ENCODE measurements around the gene ENC1. TPM values are rescaled to one million over a fixed set of nuclear protein-coding genes. Genes with fewer than 3 reads are reported as not detected.

ENC1 gene
- total and polyA plus RNA-seq, 8 donors, result 21.3 to 63.1 (median 27.3) TPM

DNA sequence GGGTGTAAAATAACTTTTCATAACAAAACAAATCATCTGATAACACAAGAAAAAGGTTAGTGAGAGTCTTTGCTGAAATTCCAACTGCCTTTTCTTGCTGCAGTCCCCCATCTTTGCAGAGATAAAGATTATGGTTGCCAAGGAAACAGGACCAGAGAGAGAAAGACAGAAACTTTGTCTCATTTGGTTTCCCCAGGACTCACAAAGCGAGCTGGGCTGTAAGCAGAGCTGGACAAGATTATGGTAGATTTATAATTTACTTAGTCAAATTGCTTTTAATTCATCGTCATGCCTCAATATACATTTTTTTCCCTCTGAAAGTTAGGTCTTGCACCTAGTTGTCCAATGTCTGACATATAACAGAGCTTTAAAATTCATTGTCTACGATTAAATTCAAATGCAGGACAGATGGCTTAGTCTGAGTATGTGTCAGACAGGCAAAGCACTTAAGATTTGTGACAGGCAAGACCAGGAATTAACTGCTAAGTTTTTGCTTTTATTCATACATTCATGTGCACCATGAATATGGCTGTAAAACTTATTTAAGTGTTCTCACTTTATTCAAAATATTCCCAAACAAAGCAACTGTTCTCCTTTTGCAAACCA lies 17.4 kb downstream of the ENC1 start:
- WGBS, 2 donors, result 82 to 87% methylated on average over 3 of the region's 3 CpGs
- no peak for FAIRE-seq

DNA sequence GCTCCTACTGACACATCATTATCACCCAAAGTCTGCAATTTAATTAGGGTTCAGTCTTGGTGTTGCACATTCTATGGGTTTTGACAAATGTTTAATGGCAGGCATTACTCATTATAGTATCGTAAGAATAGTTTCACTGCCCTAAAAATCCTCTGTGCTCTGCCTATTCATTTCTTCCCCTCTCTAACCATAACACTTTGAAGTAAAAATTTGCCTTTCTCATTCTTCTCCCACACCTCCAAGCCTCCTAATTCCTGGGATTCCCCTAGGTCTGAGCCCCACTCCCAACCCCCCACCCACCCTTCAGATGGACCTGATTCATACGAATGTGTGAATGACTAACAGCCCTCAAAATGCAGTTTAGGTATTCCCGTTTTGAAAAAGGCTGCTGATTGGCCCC lies 18.4 kb downstream of the ENC1 start:
- DNase-seq, result no peak
- no peaks in the 10 kb centered on the region for H3K36me3 ChIP-seq
- H3K27ac ChIP-seq, result no peak overlapping the region
- no peaks in the 10 kb centered on the region for H3K27me3 ChIP-seq
- no peak for FAIRE-seq
- no peaks in the 10 kb centered on the region for H3K4me1 ChIP-seq
- intact Hi-C loops (cut with DNase I), result no loop called here
- TF ChIP-seq, protein P1, sequence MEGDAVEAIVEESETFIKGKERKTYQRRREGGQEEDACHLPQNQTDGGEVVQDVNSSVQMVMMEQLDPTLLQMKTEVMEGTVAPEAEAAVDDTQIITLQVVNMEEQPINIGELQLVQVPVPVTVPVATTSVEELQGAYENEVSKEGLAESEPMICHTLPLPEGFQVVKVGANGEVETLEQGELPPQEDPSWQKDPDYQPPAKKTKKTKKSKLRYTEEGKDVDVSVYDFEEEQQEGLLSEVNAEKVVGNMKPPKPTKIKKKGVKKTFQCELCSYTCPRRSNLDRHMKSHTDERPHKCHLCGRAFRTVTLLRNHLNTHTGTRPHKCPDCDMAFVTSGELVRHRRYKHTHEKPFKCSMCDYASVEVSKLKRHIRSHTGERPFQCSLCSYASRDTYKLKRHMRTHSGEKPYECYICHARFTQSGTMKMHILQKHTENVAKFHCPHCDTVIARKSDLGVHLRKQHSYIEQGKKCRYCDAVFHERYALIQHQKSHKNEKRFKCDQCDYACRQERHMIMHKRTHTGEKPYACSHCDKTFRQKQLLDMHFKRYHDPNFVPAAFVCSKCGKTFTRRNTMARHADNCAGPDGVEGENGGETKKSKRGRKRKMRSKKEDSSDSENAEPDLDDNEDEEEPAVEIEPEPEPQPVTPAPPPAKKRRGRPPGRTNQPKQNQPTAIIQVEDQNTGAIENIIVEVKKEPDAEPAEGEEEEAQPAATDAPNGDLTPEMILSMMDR (IDR thresholded peaks at IDR 0.05), result no peak
- no peaks in the 10 kb centered on the region for H3K9me3 ChIP-seq
- H3K4me3 ChIP-seq, result no peak overlapping the region
- WGBS, 2 donors, result 63 to 76% methylated on average over 3 of the region's 3 CpGs
- no peak for ATAC-seq

More for the DNA sequence above, 17.4 kb downstream of the ENC1 start:
- Histone ChIP-seq H3K4me3 (no peak overlapping the region), H3K27ac (no peak overlapping the region), H3K27me3 (no peaks in the 10 kb centered on the region), H3K4me1 (no peaks in the 10 kb centered on the region), H3K36me3 (no peaks in the 10 kb centered on the region), H3K9me3 (no peaks in the 10 kb centered on the region)
- TF ChIP-seq, protein P1 (IDR thresholded peaks at IDR 0.05), result no peak
- DNase-seq (no peak), ATAC-seq (no peak)
- intact Hi-C loops (cut with DNase I), result no loop called here

DNA sequence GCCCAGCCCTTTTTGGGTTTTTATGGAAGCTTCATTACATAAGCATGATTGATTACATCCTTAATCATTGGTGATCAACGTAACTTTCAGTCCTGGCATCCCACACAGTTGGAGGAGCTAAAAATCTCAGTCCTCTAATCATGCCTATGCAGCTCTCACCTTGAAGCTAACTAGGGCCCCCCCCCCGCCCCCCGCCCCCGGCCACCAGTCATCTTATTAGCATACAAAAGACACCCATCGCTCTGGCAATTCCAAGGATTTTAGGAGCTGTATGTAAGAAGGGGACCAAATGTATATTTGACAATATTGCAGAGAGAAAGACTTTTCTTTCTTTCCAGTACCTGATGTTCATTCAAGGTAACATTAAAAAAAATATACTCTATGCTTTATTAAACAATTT lies 19.0 kb downstream of the ENC1 start:
- ATAC-seq, result no peak
- Histone ChIP-seq H3K27me3 (no peaks in the 10 kb centered on the region), H3K27ac (no peak overlapping the region), H3K9me3 (no peaks in the 10 kb centered on the region), H3K36me3 (no peaks in the 10 kb centered on the region), H3K4me3 (no peak overlapping the region), H3K4me1 (peaks cover 0 to under 1% (median 0%) of the 10 kb centered on the region in 3 donors)
- no peak for FAIRE-seq
- WGBS, 2 donors, result 52 to 57% methylated on average over 5 of the region's 5 CpGs
- intact Hi-C loops (cut with DNase I), result no loop called here
- TF ChIP-seq, protein P1 (IDR thresholded peaks at IDR 0.05), result no peak
- DNase-seq, result no peak

DNA sequence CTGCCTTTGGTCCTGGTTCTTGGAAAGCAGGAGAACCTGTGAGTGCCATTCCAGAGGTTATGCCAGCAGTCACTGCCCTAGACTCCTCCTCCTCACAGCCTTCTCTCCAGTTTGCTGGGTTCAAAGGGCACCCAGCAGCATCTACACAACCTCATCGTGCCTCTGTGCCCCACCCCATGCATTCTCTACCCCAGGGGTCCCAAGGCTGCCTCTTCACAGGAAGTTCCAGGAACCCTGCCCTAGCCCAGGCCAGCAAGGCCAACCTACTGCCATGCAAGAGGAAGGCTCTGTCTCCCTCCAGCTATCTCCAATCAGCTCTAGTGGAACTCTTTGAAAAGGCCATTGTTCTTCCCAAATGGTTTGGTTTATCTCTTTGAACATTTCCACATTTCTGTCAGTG lies 21.2 kb downstream of the ENC1 start:
- H3K27me3 ChIP-seq, result no peaks in the 10 kb centered on the region
- FAIRE-seq (no peak), DNase-seq (no peak), ATAC-seq (no peak)
- H3K36me3 ChIP-seq, result no peaks in the 10 kb centered on the region
- no peaks in the 10 kb centered on the region for H3K9me3 ChIP-seq
- TF ChIP-seq, protein P1 (IDR thresholded peaks at IDR 0.05), result no peak
- intact Hi-C loops (cut with DNase I), result no loop called here
- no peak overlapping the region for H3K4me3 ChIP-seq
- WGBS, 2 donors, result 27 to 43% methylated on average over 1 of the region's 1 CpG
- no peak overlapping the region for H3K27ac ChIP-seq
- peaks cover 0 to 3% (median 0%) of the 10 kb centered on the region in 3 donors for H3K4me1 ChIP-seq

DNA sequence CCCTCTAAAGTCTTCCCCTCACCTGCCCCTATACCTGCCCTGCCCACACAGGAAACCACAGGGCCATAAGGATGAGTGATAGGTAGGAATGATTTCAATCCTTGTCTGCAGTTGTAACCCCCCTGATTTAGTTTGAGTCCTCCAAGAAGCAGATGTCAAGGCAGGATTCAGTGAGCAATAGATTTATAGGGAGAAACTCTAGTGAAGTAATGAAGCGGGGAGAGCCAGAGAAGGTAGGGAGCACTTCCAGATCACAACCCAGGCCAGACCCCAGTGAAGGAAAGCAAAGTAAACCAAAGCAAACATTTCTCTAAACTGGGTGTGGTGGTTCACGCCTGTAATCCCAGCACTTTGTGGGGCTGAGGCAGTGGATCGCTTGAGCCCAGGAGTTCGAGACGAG lies 22.4 kb downstream of the ENC1 start:
- TF ChIP-seq, protein P1 (IDR thresholded peaks at IDR 0.05), result no peak
- intact Hi-C loops (cut with DNase I), result no loop called here
- DNase-seq (no peak), FAIRE-seq (no peak), ATAC-seq (no peak)
- H3K4me1 ChIP-seq, result peaks cover 0 to 3% (median 0%) of the 10 kb centered on the region in 3 donors
- no peaks in the 10 kb centered on the region for H3K36me3 ChIP-seq
- no peak overlapping the region for H3K4me3 ChIP-seq
- H3K9me3 ChIP-seq, result no peaks in the 10 kb centered on the region
- no peaks in the 10 kb centered on the region for H3K27me3 ChIP-seq
- 97 to 99% methylated on average over 5 of the region's 5 CpGs for WGBS, 2 donors
- no peak overlapping the region for H3K27ac ChIP-seq

Data from pancreas (tissue), 10 donors.